ENCODE data around the gene PTH2. TPM values are rescaled to one million over a fixed set of nuclear protein-coding genes. Genes with fewer than 3 reads are reported as not detected.

PTH2 gene
- total RNA-seq, 1 experiment from 2014 or later = not detected

GRCh38 chr19:49434907-49435583 is 11.8 kb upstream of the PTH2 start:
- Histone ChIP-seq H3K36me3 (ENCODE audit: low read depth) (no peaks in the 10 kb centered on the region), H3K4me2 (no peak overlapping the region), H2AFZ (no peak overlapping the region), H3K79me2 (ENCODE audit: low read depth) (no peaks in the 10 kb centered on the region), H3K4me3 (no peak overlapping the region), H3K9me2 (ENCODE audit: insufficient read depth) (no peaks in the 10 kb centered on the region), H4K20me1 (ENCODE audit: insufficient read depth) (no peaks in the 10 kb centered on the region), H3K4me1 (replicated peaks; ENCODE audit: insufficient read depth) (no peaks in the 10 kb centered on the region), H3K27me3 (ENCODE audit: insufficient read depth, low read depth) (peaks cover 42% of the 10 kb centered on the region), H3K9me3 (ENCODE audit: insufficient read depth, low read depth) (no peaks in the 10 kb centered on the region), H3F3A (ENCODE audit: insufficient read depth, low read depth) (peaks cover 7% of the 10 kb centered on the region; the same call in 1 of the 2 replicates), H3K27ac (no peak overlapping the region)
- intact Hi-C loops (cut with micrococcal nuclease; ENCODE audit: unreplicated experiment) = no loop called here
- CTCF ChIA-PET = no interaction called here
- no TSS peak for BruUV-seq (replicated peaks)
- TF ChIP-seq EZH2 (IDR thresholded peaks at IDR 0.05; ENCODE audit: low read depth) = no peak
- TF ChIP-seq, protein P1, sequence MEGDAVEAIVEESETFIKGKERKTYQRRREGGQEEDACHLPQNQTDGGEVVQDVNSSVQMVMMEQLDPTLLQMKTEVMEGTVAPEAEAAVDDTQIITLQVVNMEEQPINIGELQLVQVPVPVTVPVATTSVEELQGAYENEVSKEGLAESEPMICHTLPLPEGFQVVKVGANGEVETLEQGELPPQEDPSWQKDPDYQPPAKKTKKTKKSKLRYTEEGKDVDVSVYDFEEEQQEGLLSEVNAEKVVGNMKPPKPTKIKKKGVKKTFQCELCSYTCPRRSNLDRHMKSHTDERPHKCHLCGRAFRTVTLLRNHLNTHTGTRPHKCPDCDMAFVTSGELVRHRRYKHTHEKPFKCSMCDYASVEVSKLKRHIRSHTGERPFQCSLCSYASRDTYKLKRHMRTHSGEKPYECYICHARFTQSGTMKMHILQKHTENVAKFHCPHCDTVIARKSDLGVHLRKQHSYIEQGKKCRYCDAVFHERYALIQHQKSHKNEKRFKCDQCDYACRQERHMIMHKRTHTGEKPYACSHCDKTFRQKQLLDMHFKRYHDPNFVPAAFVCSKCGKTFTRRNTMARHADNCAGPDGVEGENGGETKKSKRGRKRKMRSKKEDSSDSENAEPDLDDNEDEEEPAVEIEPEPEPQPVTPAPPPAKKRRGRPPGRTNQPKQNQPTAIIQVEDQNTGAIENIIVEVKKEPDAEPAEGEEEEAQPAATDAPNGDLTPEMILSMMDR (conservative IDR thresholded peaks at IDR 0.05) = no peak
- POLR2A ChIA-PET (ENCODE audit: unreplicated experiment) = no interaction called here
- DNase-seq = no peak

DNA sequence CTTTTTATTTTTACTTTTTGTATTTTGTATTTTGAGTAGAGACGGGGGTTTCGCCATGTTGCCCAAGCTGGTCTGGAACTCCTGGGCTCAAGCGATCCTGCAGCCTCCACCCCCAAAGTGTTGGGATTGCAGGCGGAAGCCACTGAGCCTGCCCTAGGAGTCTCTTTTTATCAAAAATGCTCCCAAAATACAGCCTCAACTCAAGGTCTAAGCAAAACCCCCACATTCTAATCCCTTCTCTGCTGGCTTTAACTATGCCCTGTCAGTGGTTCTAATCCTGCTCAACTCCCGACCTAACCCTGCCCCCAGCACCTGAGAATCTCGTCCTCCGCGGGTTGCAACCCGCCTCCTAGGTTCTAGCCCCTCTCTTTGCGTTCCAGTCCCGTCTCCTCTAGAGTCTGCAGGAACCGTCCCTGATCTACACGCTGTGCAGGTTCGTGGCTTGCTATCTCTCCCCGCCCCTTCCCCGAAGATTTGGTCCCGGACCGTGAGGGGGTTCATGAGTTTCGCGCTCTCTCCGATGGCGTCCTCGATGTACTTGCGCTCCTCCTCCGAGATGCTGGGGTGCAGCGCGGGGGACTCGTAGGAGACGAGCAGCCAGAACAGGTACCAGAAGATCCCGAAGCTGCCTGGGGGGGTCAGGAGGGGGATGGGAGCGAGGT is 10.1 kb upstream of the PTH2 start:
- BruUV-seq (replicated peaks) = no TSS peak
- H2AFZ ChIP-seq = no peak overlapping the region

DNA sequence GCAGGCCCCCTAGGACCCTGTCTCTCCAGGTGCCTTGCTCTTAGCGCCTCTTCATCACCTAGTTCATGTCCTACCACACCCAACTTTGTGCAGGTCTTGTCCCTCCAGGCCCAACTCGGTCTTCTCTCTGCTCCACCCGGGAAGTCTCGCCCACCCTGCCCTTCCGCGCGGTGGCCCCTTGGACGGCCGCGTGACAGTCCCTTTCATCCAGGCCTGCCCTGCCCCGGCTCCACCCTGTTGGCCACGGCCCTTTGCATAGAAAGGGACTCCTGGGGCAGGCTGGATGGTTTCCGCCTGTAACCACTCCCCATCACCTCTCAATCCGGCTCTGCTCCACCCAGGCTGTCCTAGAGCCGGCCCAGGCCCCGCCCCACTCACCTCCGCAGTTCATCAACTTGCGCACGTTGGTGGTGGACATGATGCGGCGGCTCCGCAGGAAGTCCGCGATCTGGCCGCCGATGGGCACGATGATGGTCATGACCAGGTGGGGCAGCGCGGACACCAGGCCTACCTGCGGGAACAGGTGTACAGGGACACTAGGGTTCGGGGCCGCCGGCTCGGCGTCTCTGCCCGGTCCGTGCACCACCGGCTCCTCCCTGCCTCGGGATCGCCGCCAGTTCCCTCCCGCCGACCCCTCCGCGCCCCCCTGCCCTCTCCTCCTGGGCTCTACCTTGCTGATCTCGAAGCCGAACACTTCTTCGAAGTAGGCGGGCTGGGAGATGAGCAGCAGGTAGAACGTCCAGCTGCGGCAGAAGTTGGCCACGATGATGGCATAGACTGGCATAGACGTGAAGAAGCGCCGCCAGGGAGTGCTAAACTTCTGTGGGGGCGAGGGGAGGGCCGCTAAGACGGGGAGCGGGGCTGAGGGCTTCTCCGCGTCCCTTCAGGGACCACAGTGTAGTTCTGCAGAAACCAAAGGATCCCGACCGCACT is 9.2 kb upstream of the PTH2 start:
- H3K9me3 ChIP-seq (ENCODE audit: insufficient read depth, low read depth) = no peaks in the 10 kb centered on the region
- ChIA-PET CTCF (no interaction called here), POLR2A (ENCODE audit: unreplicated experiment) (no interaction called here)
- no peaks in the 10 kb centered on the region for H3K4me1 ChIP-seq (replicated peaks; ENCODE audit: insufficient read depth)
- no peaks in the 10 kb centered on the region for H4K20me1 ChIP-seq (ENCODE audit: insufficient read depth)
- no peak overlapping the region for H3K27ac ChIP-seq
- H3K9me2 ChIP-seq (ENCODE audit: insufficient read depth) = no peaks in the 10 kb centered on the region
- BruUV-seq (replicated peaks) = no TSS peak
- DNase-seq = no peak
- no peaks in the 10 kb centered on the region for H3K79me2 ChIP-seq (ENCODE audit: low read depth)
- H3K27me3 ChIP-seq (ENCODE audit: insufficient read depth, low read depth) = peaks cover 41% of the 10 kb centered on the region
- no peak overlapping the region for H3K4me2 ChIP-seq
- no peaks in the 10 kb centered on the region for H3K36me3 ChIP-seq (ENCODE audit: low read depth)
- TF ChIP-seq EZH2 (IDR thresholded peaks at IDR 0.05; ENCODE audit: low read depth) = no peak
- TF ChIP-seq, protein P1 (conservative IDR thresholded peaks at IDR 0.05) = no peak
- no peak overlapping the region for H3K4me3 ChIP-seq
- no peak overlapping the region for H2AFZ ChIP-seq
- H3F3A ChIP-seq (ENCODE audit: insufficient read depth, low read depth) = peaks cover 6% of the 10 kb centered on the region; the same call in 1 of the 2 replicates
- intact Hi-C loops (cut with micrococcal nuclease; ENCODE audit: unreplicated experiment) = no loop called here

More for the DNA sequence above, 10.1 kb upstream of the PTH2 start:
- Histone ChIP-seq H3K9me2 (ENCODE audit: insufficient read depth) (no peaks in the 10 kb centered on the region), H3F3A (ENCODE audit: insufficient read depth, low read depth) (peaks cover 6% of the 10 kb centered on the region; the same call in 1 of the 2 replicates), H3K27me3 (ENCODE audit: insufficient read depth, low read depth) (peaks cover 41% of the 10 kb centered on the region), H3K4me3 (no peak overlapping the region), H4K20me1 (ENCODE audit: insufficient read depth) (no peaks in the 10 kb centered on the region), H3K27ac (no peak overlapping the region), H3K4me2 (no peak overlapping the region), H3K9me3 (ENCODE audit: insufficient read depth, low read depth) (no peaks in the 10 kb centered on the region), H3K4me1 (replicated peaks; ENCODE audit: insufficient read depth) (no peaks in the 10 kb centered on the region), H3K79me2 (ENCODE audit: low read depth) (no peaks in the 10 kb centered on the region), H3K36me3 (ENCODE audit: low read depth) (no peaks in the 10 kb centered on the region)
- ChIA-PET CTCF (interaction anchor here (0.6 kb wide), 1 partner anchor 69 kb away, joined by 7 read pairs; no protein-coding TSS in a partner anchor), POLR2A (ENCODE audit: unreplicated experiment) (no interaction called here)
- DNase-seq = no peak
- intact Hi-C loops (cut with micrococcal nuclease; ENCODE audit: unreplicated experiment) = no loop called here
- no peak for TF ChIP-seq EZH2 (IDR thresholded peaks at IDR 0.05; ENCODE audit: low read depth)
- TF ChIP-seq, protein P1 (conservative IDR thresholded peaks at IDR 0.05) = no peak
